GM08714 (cell line): ENCODE results near the gene NOL4L.

Source experiments
- H3K4me3 ChIP-seq: fragments of 200-500 bp; sonication (Bioruptor generic); 2 replicates; pipeline ENCODE4 v1.5.1; 2014; ENCODE audit warnings: mild to moderate bottlenecking, low read length, inconsistent platforms
- ZNF274 ChIP-seq: IDR thresholded peaks from 2 replicates; pipeline ENCODE4 v1.6.1; 2012; ENCODE audit warnings: mild to moderate bottlenecking, low read depth, low read length

The NOL4L gene

DNA sequence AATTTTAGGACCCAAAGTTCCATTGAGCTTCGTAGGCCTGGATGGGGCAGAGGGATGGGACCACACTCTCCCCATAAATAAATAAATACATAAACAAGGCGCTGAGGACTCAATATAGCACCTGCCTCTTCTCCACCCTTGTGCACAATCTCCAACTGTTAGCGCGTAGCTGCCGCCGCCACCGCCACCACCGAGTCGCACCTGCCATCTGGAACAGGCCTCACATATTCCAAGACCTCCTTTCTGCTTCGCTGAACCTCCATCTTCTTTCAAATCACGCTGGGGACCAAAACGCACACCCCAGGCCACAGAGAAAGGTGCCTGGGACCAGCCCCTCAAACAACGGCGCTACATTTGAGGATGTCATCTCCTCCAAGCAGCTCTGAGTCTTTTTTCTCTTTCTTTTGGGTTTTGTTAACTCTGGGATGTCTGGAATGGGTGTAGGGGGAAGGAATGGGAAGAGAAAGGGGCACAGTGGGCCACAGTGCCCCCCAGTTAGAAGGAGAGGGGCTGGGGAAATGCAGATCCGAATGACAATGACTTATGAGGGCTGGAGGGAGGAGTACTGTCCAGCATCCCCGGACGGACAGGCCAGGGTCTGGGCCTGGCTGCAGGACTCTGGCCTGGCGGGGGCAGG, 49.7 kb downstream of the NOL4L start:
- no peak for TF ChIP-seq ZNF274
- peak overlapping the region; percentile 55; the same call in 1 of the 2 replicates for H3K4me3 ChIP-seq

DNA sequence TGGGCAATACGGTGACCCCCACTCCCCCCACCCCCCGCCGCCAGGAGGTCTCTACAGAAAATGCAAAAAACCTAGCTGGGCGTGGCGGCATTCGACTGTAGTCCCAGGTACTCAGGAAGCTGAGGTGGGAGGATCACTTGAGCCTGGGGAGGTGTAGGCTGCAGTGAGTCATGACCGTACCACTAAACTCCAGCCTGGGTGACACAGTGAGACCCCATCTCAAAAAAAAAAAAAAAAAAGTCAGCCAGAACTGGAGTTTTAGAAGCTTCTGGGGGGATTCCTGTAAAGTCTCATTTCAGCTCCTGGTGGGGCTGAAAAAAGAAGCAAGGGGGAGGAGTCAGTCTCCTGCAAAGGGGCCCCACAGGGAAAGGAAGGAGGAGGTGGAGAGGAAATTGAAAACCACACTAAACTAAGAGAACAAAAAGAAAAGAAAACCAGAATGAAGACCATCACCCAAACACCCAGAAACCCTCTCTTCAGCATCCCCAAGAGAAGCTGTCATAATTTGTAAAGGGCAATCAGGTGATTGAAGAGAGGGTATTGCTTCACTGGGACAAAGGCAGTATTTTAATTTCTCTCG, 50.4 kb downstream of the NOL4L start:
- peak overlapping the region; percentile 55; the same call in 1 of the 2 replicates for H3K4me3 ChIP-seq
- no peak for TF ChIP-seq ZNF274

DNA sequence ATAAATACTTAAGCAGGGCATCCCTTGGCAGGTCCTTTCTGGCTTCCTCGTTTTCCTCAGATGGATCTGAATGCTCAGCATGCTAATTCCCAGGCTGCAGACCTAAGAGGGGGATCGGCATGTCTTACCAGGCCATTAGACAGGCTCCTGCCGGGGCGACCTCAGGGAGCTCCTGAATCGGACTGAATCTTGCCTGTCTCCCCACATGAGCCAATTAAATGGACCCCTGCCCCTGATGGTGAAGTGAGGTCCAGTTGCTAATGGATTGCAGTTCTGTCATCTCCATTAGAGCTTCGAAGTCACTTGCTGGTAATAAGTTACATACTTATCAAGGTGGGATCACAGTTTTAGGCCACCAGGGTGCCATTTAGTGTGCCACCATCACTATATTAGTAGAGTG, 51.4 kb downstream of the NOL4L start:
- no peak for TF ChIP-seq ZNF274
- no peak overlapping the region for H3K4me3 ChIP-seq

DNA sequence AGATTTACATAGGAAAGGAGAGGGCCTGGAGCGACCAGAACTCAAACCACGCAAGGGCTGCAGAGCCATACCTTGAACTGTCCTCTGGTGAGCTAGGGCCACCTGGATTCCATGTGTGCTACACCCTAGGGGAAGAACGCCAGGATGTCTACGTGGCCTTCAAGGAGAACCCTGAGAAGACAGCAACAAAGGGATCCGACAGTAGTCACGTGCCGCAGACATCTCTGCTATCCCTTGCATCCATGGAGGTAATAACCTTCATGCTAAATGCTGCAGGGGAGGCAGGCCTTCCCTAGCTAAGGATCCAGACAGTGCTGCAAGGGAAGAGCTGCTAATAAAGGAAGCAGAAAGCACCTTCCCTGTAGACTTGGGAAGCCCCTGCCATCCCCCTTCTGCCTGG, 52.9 kb downstream of the NOL4L start:
- no peak overlapping the region for H3K4me3 ChIP-seq
- no peak for TF ChIP-seq ZNF274

DNA sequence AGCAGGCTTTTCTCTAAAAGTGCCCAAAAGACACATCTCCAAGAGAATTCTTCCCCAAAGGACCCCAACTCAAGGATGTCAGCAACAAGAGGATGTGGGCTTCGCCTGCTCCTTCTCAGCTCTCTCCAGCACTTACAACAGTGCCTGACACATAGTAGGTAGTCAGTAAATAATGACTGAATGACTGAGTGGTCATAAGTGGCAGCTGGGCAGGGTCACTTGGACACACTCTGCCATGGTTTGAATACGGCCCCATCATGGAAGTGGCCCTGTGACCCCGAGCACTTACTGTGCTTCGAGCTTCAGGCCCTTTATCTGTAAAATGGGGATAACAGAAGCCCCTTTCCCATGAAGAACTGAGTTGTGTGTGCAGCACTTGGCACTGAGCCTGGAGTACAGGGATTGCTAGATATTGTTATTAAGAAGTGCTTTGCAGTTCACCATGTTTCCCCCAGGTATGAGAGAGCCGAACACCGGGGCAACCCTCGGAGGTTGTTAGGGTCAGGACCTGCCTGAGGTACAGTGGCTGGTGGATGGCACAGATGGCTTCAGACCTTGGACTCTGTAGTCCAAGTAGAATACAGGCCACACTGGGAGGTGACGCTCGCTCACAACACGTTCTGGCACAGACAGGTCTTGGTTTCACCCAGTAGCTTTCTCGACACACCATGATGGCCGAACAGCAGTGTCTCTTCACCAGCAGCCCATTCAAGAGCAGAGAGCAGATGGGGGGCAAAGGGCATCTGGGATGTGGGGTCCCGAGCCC, 56.0 kb downstream of the NOL4L start:
- no peak overlapping the region for H3K4me3 ChIP-seq
- TF ChIP-seq ZNF274 = no peak

DNA sequence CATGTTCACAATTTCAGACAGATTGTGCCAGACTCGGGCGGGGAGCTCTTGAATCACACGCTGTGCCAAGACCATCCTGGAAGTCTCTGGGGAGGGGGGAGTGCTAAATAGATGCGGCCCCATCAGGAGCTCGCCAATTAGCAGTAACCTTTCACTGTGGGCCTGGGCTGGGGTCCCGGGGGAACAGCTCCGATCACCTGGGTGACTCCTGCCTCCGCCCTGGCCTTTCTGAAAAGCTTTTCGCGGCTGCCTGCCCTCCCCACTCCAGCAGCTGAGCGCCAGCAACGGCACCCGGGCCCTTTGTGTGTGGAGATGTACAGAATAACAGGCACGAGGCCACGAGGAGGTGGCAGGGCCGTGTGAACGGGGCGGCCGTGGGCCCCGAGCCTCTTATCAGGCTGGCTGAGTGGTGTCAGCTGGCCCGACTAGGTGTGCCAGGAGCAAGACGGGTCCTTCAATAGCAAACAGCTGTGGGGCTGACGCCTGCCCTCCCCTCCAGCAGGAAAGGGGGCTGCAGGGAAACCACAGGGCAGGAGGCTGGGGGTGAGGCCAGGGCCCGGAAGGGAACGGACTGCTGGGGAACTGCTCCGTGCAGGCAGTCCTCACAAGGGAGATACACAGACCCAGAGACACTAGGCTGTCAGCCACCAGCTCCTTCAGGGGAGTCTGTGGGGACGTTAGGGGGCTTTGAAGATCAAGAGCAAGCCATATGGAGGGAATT, 56.8 kb downstream of the NOL4L start:
- no peak overlapping the region for H3K4me3 ChIP-seq
- no peak for TF ChIP-seq ZNF274

DNA sequence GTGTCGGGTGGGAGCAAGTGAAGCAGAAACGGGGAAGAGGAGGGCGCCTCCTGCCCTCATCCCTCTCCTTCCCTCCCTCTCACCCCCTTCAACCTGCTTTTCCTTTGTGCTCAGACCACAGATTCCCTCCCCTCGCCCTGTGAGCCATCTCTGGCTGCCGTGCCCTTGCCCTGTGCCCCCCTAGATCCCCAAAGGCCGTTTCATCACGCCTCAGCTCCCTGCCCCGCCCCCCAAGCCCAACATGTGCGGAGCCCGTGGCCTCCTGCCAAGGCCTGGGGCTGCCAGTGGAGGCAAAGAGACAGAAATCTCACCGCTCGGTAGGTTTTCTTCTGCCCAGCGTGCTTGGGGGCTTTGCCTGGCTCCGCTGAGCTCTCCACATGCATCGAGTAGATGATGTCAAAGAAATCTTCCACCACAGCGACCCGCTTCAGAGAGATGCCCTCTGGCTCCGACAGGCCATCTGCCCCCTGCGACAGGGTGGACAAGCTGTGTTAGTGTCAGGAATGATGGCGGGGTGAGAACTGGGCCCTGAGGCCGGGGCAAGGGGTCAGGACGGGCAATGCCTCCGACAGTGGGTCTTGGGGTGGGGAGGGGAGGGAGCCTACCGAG, 57.6 kb downstream of the NOL4L start:
- no peak overlapping the region for H3K4me3 ChIP-seq
- no peak for TF ChIP-seq ZNF274

DNA sequence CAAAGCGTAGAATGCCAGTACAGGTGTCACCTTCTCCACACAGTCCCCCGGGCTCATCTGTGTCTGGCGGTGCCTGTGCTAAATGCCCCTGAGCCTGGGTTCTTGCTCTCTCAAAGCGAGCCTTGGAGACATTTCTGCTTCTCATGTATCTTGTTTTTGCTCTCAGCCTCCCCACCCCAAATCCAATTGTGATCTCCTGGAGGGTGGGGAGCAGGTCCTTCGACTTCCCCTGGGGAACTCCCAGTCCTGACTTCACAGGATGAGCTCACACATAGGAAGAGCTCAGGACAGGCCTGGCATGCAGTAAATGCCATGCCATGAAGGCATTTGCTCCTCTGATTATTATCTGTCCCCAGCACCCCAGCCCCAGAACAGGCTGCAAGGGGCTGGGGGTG, 58.1 kb downstream of the NOL4L start:
- TF ChIP-seq ZNF274 = no peak

DNA sequence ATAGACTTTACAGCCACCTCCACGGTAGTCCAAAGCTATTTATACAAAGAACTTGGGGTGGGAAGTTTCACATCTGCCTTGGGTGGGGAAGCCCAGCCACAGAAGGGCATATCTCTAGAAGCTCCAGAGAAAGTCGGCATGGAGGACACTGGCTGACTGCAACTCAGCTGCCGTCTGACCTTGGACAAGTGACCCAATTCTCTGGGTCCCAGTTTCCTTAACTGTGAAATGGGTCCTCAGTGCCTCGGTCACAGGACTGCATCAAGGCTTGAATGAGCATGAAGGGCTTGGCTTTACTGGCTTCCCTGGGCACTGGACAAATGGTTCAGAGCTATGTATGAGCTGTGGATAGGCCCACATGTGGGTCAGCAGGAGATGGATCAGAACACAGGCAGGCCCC, 58.6 kb downstream of the NOL4L start:
- no peak overlapping the region for H3K4me3 ChIP-seq
- no peak for TF ChIP-seq ZNF274

More for the DNA sequence above, 58.1 kb downstream of the NOL4L start:
- no peak overlapping the region for H3K4me3 ChIP-seq

DNA sequence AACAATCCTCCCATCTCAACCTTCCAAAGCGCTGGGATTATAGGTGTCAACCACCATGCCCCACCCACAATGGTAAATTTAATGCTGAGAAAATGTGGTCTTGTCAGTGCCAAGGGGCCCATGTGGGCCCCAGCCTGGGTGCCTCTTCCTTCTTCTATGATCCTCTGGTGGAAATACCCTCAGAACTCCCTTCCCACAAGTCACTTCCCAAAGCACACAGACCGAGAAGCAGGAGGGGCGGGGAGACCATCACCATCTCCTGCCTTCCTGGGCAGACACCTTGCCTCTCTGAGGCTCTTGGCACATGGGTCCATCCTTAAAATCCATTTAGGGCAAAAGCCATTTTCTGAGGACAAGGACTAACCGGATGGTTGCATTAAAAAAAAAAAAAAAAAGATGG, 59.0 kb downstream of the NOL4L start:
- no peak for TF ChIP-seq ZNF274
- no peak overlapping the region for H3K4me3 ChIP-seq

DNA sequence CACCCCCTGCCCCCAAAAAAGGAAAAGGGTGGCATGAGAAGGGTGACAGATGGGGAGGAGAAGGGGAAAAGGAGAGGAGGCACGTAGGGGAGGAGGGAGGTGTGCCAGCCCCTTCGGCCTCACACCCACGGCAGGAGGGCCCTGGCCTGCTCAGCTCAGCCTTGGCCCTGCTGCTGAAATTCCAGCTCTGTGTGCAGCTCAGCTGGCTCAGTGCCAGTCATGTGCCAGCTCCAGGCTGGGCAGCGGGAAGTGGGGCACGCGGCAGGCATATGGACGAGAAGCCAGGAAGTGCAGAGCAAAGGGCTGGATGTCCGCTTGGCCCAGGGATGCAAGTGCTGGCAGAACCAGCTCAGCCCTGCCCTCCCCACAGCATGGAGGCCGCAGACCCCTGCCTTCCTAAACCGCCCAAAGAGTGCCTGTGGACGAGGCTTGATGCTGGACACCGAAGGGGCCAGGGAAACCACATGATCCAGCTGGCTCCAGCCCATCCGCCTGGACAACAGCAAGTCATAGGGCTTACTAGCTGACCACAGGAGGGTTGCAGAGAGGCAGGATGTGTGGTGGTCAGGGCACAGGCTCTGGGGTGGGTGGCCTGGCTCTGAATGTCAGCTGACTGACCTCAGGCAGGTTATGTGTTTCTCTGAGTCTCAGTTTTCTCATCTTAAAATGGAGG, 60.2 kb downstream of the NOL4L start:
- TF ChIP-seq ZNF274 = no peak
- H3K4me3 ChIP-seq = no peak overlapping the region

DNA sequence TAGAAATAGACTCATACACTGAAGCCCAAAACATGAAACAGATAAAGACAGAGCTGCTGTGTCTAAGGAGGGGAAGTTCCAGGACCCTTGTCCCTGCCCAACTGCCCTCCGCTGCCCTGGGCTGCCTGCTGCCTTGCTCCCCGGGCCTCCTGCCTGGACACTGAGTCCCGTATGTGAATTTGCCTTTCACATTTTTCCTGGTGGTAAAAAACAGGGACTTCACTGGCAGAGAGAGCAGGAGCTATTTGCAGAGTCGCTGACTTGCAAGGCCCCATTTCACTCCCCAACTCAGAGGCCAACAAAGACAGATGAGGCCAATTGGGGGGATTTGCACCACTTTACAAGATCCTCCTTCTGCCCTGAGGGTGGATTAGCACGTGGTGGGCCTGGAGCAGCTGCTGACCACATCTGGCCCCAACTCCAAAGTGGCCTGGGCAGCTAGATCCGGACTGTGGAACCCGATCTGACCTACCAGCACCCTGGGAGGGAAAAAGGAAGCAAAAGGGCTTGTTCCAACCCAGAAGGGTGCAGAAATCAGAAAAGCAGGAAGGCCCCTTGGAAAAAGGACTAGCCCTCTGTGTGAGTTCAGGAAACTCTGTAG, 61.4 kb downstream of the NOL4L start:
- H3K4me3 ChIP-seq = no peak overlapping the region
- TF ChIP-seq ZNF274 = no peak
